Fibroblast of skin of right biceps (primary cell): ENCODE data around the gene TRIP12.
A peak's percentile ranks its signal among the peaks of the same experiment; 100 is the strongest.
"Not testable (repeated sequence)": the region's sequence is repeated elsewhere in the genome, so short reads cannot be mapped to it uniquely, and the experiment has no call there.

Experiments
- DNase-seq: peaks from one replicate; pipeline ENCODE4 v3.0.0-alpha.2; 2013

The TRIP12 gene

DNA sequence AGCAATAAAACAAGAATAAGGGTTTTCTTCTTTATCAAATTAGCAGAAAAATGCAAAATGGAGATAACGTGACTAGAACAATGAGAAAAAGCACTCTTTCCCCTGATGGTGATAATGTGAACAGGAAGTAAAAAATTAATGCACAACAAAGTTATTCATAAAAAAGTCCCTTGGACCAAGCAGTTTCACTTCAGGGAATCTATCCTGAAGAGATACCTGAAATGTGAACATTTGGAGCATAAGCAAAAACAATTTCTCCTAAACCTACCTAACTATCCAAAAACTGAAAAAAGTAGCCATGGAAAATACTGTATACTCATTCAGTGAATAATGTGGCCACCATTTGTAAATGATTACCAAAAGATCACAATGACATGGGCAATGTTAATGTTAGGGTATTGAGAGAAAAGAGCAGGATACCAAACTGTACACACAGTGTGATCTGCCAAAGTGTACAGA, 48.7 kb downstream of the TRIP12 start:
- no peak for DNase-seq

DNA sequence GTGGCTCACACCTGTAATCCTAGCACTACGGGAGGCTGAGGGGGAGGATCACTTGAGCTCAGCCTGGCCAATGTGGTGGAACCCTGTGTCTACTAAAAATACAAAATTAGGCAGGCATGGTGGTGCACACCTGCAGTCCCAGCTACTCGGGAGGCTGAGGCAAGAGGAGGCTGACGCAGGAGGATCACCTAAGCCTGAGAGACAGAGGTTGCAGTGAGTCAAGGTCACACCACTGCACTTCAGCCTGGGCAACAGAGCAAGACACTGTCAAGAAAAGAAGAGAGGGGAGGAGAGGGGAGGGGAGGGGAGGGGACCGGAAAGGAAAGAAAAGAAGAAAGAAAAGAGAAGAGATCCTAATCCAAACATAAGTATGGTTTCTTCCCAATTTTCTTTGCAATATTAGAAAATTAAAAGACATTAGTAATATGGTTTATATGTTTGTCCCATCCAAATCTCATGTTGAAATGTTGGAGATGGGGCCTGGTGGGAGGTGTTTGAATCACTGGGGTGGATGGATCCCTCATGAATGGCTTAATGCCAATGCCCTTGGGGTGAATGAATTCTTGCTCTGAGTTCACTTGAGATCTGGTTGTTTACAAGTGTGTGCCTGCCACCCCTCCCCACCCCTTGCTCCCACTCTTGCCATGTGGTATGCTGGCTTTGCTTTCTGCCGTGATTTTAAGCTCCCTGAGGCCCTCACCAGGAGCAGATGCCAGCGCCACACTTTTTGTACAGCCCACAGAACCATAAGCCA, 50.7 kb downstream of the TRIP12 start:
- no peak for DNase-seq

DNA sequence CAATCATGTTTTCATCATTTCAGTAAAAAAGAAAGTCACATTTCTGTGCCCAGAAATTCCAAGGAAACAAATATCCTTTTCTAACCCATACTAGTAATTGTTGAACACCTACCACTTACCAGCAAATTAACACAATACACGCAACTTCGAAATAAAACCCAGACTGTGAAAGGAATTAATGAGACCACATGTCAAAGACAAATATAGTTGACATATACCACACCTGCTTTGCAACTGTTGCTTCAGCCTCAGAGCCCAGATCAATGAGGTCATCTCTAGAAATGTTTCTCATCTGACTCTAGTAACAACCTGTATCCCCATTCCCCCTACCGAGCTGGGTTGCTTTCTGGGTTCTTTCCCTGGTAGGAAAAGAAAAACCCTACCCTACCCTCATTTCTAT, 52.6 kb downstream of the TRIP12 start:
- no peak for DNase-seq

DNA sequence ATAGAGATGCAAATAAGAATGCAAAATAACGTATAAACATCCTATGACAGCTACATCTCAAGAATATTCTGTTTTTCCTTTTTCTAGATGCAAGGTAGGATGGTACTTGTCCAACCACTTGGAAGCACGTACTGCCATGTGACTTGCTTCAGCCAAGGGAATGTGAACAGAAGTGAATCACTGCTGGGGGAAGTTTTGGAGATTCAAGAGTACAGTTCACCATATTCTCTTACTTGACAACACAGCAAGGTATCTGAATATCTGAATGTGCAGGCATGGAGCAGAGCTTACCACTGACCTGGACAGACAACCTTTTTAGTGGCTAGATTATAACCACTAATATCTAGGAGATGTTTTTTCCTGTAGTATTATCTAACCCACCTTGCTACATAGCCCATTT, 53.0 kb downstream of the TRIP12 start:
- DNase-seq: no peak

DNA sequence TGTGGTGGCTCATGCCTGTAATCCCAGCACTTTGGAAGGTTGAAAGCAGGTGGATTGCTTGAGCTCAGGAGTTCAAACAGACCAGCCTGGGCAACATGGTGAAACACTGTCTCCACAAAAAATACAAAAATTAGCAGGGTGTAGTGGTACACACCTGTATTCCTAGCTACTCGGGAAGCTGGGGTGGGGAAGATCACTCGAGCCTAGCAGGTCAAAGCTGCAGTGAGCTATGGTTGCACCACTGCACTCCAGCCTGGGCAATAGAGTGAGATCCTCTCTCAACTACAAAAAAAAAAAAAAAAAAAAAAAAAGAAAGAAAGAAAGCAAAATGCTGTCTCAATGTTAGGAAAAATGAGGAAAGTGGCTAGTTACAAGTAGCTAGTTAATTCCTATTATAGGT, 56.8 kb downstream of the TRIP12 start:
- no peak for DNase-seq

DNA sequence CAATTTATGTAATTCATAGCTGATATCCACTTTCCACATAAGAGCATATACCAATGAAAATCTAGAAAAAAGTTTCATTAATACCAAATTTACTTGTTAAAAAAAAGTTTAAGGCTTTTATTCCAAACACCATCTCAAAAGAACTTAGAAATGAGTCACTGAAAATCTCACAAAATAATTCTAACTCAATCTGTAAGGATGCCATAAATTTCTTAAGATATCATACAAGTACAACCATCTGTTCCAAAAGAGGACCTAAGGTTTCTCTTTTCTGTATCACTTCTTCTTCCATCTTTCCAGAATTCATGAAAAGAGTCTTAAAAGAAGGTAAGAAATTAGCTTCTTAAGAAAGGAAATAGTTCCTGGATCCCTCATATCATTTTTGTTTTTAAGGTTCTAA, 60.4 kb downstream of the TRIP12 start:
- no peak for DNase-seq

DNA sequence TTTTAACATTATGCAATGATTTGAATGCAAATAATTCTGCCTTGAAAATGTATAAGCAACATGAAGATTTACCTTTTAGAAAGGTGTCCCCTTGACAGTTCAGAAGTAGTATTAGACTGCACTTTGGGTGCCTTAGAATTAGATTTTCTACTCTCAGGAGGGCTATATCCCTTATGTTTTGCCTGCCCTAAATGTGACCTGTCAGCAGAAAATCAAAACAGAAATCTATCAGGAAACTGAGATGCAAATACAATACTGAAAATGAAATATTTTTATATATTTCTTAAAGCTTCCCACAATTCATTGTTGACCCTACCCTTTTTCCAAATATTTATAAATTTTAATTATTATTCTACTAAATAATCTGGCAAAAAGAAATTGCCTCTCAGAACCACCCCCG, 61.5 kb downstream of the TRIP12 start:
- no peak for DNase-seq

DNA sequence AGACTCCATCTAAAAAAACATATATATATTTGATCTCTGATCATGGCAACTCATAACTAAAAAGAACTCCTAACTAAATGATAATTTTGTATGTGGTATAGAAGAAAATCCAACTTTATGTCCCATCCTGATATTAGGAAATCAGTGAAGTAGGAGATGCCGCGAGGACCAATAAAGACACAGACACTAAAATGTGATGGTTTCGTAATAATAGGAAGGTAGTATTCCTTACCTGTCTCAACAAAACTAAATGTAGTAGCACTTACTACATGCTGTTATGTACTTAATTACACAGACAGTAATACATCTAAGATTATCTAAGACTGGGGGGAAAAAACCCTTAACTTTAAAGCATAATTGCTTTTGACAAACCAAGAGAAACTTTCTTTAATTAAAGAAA, 63.5 kb downstream of the TRIP12 start:
- no peak for DNase-seq

DNA sequence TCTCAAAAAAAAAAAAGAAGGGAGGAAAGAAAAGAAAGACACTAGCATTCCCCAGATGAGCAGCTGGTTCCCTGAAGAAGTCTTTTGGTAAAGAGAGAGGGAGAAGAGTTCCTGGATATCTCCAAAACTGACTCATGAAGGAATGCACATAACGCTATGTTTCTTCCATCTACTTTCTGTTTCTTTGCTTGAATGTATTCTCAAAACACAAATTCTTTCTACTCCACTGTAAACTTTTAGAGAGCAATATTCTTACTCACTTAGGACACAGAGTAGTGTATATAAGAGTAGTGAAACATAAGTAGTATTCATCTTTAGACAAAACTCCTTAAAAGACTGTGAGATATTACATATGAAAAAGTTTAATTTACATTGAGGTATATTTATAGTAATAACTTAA, 64.2 kb downstream of the TRIP12 start:
- no peak for DNase-seq

DNA sequence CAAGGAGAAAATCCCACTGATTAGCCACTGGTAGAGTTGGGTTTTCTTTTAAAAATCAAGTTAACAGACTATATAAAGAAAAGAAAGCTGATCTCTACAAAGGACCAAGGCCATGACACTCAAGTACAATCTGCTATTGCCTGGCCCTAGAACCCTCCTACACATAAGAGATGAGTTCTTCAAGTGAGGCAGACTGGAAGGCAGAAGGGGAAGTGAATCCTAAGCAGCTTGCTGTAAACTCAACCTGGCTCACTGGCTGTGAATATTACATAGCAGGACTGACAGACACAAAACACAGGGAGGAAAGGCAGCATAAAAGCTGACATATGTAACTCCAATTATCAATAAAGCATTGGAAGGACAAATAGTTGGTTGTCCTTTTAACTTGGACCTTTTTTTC, 65.4 kb downstream of the TRIP12 start:
- no peak for DNase-seq

DNA sequence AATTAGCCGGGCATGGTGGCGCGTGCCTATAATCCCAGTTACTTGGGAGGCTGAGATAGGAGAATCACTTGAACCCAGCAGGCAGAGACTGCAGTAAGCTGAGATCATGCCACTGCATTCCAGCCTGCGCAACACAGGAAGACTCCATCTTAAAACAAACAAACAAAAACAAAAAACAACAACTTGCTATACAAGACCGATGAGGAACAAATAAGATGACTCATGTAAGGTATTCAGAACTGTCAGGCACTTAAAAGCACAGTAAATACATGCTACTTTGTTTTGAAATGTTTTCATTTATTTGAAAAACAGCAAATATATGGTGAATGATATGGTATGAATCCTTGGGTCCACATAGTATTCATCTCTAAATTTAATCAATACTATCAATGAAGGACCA, 66.7 kb downstream of the TRIP12 start:
- DNase-seq: no peak

DNA sequence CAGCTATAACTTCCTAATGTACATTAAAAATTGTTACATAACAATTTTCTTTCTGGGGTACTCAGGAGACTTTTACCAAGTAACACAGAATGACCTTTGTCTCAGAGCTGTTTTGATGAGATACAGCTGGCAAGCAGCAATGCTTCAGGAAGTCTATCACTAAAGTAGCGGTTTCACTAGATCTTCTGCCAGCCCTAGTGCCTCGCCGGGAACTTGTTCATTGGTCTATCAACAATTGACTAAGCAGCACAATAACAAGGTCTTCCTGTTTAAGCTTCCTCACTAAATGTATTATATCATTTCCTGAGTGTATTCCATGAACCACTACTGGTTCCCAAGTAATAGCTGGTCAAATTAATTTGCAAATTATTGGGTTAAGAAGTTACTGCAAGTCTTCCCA, 69.2 kb downstream of the TRIP12 start:
- peak; percentile 43 for DNase-seq

DNA sequence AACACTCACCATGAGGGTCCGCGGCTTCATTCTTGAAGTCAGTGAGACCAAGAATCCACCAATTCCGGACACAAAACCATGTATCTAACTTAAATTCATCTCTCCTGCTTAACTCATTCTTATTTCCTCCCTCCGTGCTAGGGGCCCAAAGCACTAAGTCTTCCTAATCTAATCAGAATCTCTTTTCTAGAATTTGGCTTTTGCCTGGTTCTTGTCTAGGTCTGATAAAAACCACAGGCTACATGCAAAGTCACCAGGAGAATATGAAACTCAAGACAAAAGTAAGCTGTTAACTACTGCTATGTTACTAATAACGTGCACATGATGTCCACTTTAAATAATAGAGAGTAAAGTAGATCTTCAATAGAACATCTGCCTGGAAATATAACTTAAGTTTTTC, 69.9 kb downstream of the TRIP12 start:
- DNase-seq: no peak

DNA sequence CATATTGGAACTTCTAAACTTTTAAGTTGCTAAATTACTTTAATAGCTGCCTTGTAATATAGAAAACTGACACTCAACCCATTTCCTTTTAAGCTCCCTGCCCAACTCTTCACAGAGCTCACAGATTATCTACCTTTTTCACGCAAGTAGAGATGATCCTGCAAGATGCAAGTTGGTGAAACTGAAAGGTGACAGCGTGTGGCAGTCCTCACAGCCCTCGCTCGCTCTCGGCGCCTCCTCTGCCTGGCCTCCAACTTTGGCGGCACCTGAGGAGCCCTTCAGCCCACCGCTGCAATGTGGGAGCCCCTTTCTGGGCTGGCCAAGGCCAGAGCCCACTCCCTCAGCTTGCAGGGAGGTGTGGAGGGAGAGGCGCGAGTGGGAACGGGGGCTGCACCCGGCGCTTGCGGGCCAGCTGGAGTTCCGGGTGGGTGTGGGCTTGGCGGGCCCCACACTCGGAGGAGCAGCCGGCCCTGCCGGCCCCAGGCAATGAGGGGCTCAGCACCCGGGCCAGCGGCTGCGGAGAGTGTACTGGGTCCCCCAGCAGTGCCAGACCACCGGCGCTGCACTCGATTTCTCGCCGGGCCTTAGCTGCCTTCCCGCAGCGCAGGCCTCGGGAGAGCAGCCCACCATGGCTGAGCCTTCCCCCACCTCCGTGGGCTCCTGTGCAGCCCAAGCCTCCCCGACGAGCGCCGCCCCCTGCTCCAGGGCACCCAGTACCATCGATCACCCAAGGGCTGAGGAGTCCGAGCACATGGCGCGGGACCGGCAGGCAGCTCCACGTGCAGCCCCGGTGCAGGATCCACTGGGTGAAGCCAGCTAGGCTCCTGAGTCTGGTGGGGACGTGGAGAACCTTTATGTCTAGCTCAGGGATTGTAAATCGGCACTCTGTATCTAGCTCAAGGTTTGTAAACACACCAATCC, 71.2 kb downstream of the TRIP12 start:
- not testable (repeated sequence) for DNase-seq

DNA sequence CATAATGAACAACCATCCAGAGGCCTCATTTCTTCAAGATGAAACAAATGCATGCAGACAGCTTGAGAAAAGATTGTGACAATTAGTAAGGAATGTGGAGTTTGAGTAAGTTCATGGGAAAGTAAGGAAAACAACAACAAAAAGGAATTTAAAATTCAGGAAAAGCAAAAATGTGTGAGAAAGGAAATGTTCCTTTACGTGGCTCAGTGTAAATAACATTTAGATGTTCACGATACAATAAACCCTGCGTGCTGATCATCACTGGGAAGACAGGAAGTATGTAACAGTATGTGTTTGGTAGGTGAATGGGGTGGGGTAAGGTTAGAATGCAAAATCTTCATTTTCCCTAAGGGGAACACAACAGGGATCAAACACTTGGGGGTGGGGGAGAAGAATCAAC, 72.7 kb downstream of the TRIP12 start:
- no peak for DNase-seq

DNA sequence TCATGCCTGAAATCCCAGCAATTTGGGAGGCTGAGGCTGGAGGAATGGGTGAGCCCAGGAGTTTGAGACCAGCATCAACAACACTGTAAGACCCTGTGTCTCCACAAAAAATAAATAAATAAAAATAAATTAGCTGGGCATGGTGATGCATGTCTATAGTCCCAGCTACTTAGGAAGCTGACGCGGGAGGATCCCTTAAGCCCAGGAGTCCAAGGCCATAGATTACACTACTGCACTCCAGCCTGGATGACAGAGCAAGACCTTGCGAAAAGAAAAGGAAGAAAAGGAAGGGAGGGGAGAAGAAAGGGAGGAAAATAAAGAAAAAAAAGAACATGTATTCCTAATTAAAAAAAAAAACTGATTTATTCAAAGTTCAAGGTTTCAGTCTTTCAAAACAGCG, 78.2 kb downstream of the TRIP12 start:
- DNase-seq: no peak

DNA sequence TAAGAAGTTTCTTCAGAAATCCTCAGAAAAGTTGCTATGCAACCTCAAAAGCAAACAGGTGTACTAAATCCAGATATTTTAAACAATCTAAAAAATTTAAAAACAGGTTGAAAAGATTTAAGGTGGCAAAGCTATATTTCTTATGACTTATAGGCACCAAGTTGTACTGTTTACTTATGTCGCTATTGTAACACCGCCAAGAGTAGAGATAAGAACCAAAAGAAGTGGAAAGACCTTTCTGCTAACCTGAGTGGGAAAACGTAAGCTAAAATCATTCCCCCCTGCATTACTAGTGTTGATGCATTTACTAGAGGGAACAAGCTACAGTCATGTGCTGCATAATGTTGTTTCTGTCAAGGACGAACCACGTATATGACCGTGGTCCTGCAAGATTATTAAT, 83.1 kb downstream of the TRIP12 start:
- no peak for DNase-seq

DNA sequence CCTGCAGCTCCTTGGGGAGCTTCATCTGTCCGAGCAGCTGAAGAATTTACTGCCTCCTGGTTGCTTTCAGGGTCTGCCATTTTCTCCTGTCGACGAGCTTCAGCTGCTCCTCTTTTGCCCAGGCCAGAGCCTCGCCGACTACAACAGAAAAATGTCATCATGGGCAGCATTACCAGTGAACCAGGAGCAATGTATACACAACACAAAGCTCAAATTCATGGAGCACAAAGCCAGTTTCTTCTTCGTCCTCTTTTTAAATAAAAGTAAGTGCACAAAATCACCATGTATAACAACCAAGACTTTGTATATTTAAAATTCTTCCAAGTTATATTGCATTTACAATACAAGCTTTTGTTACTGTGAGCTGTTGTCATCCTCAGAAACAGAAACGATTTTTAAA, 85.0 kb downstream of the TRIP12 start:
- no peak for DNase-seq

DNA sequence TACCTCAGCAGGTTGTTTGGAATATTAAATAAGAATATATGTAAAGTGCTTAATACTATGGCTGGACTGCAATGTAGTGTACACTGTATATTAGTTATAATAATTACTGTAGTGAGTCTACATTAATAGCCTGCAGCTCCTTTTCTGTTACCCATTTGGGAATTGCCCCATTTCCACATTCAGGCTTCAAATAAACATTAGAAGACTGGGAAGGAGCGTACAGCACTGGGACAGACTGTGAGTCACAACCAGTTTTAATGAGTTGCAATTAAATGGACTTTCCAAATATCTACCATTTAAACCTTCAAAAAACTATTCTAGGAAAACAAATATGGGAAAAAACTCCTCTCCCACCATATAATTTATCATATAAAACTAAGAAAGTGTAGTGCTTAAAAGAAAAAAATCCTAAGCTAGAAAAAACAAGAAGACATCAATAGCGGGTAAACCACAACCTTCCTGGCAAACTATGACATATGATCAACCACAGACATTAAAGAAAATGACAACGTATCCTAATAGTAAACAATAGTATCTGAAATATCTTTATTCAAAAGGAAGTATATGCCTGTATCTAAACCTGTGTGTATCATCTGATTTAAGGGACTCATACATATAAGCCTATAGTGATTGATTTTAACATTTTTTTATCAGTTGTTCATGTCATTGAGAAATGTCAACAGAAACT, 86.1 kb downstream of the TRIP12 start:
- DNase-seq: peak; percentile 11

DNA sequence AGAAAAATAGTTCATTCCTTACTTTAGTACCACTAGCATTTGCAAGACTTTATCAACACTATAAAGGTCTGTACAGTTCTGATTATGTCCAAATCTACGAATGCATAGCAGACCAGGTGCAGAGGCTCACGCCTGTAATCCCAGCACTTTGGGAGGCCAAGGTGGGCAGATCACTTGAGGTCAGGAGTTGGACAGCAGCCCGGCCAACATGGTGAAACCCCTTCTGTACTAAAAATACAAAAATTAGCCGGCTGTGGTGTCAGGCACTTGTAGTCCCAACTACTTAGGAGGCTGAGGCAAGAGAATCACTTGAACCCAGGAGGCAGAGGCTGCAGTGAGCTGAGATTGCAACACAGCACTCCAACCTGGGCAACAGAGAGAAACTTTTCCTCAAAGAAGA, 87.4 kb downstream of the TRIP12 start:
- DNase-seq: not testable (repeated sequence)

DNA sequence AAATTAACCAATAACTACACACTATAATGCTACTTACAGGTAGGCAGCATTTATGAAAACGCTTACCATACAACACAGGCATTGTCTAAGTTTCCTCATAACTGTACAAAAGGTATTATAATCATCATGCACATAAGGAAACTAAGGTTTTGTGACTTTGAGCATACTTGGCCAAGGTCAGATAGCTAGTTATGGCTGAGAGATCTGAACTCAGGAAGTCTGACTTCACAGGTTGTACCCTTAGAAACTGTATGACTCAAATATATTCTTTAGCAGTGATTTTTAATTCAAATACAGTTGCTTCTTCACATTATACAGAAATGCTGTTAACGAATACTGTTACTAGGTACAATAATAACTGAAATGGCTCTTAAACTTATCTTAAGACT, 89.3 kb downstream of the TRIP12 start:
- no peak for DNase-seq

DNA sequence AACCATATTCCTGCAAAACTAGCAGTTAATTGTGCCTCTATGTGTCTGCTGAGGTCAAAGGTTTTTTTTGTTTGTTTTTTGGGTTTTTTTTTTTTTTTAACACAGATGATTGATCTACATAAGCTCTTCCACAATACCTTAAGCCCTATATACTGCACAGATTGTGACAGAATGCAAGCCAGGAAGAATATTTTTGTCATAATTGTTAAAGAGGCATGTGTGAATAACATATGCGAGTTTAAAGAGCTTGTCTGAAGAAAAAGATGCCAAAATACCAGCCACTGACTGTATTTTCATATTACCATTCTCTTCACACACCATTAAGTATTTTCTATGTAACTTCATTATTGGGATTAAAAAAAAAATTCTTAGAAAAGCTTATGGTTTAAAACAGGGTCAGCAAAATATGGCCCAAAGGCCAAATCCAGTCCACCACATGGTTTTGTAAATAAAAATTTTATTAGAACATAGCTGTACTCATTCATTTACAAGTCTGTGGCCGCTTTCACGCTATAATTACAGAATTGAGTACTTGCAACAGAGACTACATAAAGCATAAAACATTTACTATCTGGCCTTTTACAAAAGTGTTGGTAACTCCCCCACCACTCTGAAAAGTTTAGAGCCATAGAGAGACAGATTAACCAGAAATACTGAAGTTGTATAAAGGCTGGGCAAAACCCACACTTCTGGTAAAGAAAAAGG, 89.9 kb downstream of the TRIP12 start:
- DNase-seq: no peak

DNA sequence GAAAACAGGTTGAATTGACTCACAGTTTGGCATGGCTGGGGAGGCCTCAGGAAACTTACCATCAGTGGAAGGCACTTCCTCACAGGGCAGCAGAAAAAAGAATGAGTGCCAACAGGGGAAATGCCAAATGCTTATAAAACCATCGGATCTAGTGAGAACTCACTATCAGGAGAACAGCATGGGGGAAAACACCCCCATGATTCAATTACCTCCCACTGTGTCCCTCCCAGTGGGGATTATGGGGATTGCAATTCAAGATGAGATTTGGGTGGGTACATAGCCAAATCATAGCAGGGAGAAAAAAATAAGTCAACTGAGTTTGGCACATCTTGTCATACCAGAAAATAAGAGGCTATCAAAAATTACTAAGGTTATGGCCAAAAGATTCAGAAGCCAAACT, 96.3 kb downstream of the TRIP12 start:
- DNase-seq: no peak
